ENCODE results near the gene SORBS2.

GRCh38 chr4:185780472-185780871, 31.5 kb downstream of the SORBS2 start:
- no peak for TF ChIP-seq POLR2A (IDR thresholded peaks at IDR 0.05; ENCODE audit: low read length)
- TF ChIP-seq GATA1 (IDR thresholded peaks at IDR 0.05; ENCODE audit: low read depth, low read length): no peak

All from erythroblast (primary cell).